ENCODE measurements around the gene GLB1L3. TPM values are rescaled to one million over a fixed set of nuclear protein-coding genes. Genes with fewer than 3 reads are reported as not detected.

GLB1L3 gene
- total RNA-seq, 4 donors from 2014 or later = not detected

DNA sequence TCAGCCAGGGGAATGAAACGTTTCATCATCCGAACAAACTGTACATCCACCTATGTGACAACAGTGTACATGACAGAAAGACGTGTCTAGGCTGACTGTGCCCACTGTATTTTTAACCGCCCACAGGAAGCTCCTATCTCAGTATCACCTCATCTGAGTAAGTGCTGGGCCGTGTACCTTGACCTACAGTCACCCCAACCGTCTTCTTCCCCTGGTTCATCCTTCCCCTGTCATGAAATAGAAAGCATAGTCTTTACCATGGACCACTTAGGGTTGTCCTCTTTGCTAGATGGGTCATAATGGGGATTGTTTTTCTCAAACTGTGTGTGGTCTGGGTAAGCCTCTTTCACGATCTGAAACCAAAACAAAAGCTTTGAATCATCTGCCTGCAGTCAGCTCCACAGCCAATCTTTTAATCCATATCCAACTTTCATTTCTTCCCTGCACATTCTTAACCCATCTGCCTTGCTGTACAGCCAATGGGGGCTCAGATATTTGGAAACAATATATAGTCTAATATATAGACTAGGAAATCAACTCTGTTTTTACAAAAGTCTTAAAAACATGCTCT is 27.2 kb upstream of the GLB1L3 start:
- intact Hi-C loops (cut with DNase I; ENCODE audit: low total_unique reads) = no loop called here
- H3K36me3 ChIP-seq = peaks cover 0 to 75% of the 10 kb centered on the region in 2 donors

GRCh38 chr11:134250246-134250645 is 25.9 kb upstream of the GLB1L3 start:
- H3K4me3 ChIP-seq = no peak overlapping the region
- H3K27me3 ChIP-seq = no peaks in the 10 kb centered on the region
- no peak for ATAC-seq
- in situ Hi-C loops (cut with MboI; ENCODE audit: low sequenced_read_pairs in 4 of 4) (no loop called here), intact Hi-C loops (cut with DNase I; ENCODE audit: low total_unique reads) (loop anchor here (5.0 kb wide), 1 partner anchor 203 kb away; no protein-coding TSS in a partner anchor)
- no peak for TF ChIP-seq POLR2A (IDR thresholded peaks at IDR 0.05)
- TF ChIP-seq, protein P1, sequence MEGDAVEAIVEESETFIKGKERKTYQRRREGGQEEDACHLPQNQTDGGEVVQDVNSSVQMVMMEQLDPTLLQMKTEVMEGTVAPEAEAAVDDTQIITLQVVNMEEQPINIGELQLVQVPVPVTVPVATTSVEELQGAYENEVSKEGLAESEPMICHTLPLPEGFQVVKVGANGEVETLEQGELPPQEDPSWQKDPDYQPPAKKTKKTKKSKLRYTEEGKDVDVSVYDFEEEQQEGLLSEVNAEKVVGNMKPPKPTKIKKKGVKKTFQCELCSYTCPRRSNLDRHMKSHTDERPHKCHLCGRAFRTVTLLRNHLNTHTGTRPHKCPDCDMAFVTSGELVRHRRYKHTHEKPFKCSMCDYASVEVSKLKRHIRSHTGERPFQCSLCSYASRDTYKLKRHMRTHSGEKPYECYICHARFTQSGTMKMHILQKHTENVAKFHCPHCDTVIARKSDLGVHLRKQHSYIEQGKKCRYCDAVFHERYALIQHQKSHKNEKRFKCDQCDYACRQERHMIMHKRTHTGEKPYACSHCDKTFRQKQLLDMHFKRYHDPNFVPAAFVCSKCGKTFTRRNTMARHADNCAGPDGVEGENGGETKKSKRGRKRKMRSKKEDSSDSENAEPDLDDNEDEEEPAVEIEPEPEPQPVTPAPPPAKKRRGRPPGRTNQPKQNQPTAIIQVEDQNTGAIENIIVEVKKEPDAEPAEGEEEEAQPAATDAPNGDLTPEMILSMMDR (IDR thresholded peaks at IDR 0.05 in 4 of 5, conservative IDR thresholded peaks at IDR 0.05 in 1 of 5) = no peak
- peaks cover 20 to 24% of the 10 kb centered on the region in 2 donors for H3K4me1 ChIP-seq
- peaks cover 0 to 62% of the 10 kb centered on the region in 2 donors for H3K36me3 ChIP-seq
- no peaks in the 10 kb centered on the region for H3K9me3 ChIP-seq
- DNase-seq = no peak
- H3K27ac ChIP-seq = no peak overlapping the region

More for the DNA sequence above, 27.2 kb upstream of the GLB1L3 start:
- Histone ChIP-seq H3K4me3 (no peak overlapping the region), H3K4me1 (peaks cover 9 to 11% of the 10 kb centered on the region in 2 donors), H3K27ac (no peak overlapping the region), H3K9me3 (no peaks in the 10 kb centered on the region), H3K27me3 (no peaks in the 10 kb centered on the region)
- in situ Hi-C loops (cut with MboI; ENCODE audit: low sequenced_read_pairs in 4 of 4) = no loop called here
- TF ChIP-seq POLR2A (IDR thresholded peaks at IDR 0.05) = no peak
- TF ChIP-seq, protein P1 (IDR thresholded peaks at IDR 0.05 in 4 of 5, conservative IDR thresholded peaks at IDR 0.05 in 1 of 5) = no peak
- no peak for ATAC-seq
- no peak for DNase-seq

DNA sequence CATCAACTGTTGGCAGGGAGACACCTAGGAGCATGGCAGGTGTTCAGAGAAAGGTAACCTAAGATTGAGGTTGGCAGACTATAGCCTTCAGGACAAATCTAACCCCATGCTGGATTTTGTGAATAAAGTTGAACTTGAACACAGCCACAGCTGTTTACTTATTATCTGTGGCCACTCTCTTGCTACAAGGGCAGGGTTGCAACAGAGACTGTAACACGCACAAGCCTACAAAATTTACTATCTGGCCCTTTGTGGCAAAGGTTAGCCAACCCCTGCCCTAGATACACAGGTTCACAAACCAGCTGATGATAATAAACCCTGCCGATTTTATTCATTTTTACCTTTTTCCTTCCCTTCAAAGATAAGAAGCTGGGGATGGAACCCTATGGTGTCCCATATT is 25.5 kb upstream of the GLB1L3 start:
- DNase-seq (no peak), ATAC-seq (no peak)
- peaks cover 0 to 58% of the 10 kb centered on the region in 2 donors for H3K36me3 ChIP-seq
- intact Hi-C loops (cut with DNase I; ENCODE audit: low total_unique reads) = loop anchor here (5.0 kb wide), 1 partner anchor 203 kb away; no protein-coding TSS in a partner anchor
- in situ Hi-C loops (cut with MboI; ENCODE audit: low sequenced_read_pairs in 4 of 4) = no loop called here
- H3K9me3 ChIP-seq = no peaks in the 10 kb centered on the region
- no peaks in the 10 kb centered on the region for H3K27me3 ChIP-seq
- no peak overlapping the region for H3K27ac ChIP-seq
- H3K4me3 ChIP-seq = no peak overlapping the region
- TF ChIP-seq, protein P1 (IDR thresholded peaks at IDR 0.05 in 4 of 5, conservative IDR thresholded peaks at IDR 0.05 in 1 of 5) = no peak
- TF ChIP-seq POLR2A (IDR thresholded peaks at IDR 0.05) = no peak
- H3K4me1 ChIP-seq = peaks cover 24 to 26% of the 10 kb centered on the region in 2 donors

- H3K27ac ChIP-seq = peak overlapping the region; percentile 70 to 87 (median 82)
- no peaks in the 10 kb centered on the region for H3K9me3 ChIP-seq
- H3K4me1 ChIP-seq = peaks cover 24 to 30% of the 10 kb centered on the region in 2 donors
- ATAC-seq (peak; percentile 55 to 67), DNase-seq (peak in 1 of 2 donors; percentile 18)
- intact Hi-C loops (cut with DNase I; ENCODE audit: low total_unique reads) (loop anchor here (1.0 to 5.0 kb wide), 3 partner anchors 28 to 205 kb away; partner anchors contain the start of genes GLB1L2 and VPS26B), in situ Hi-C loops (cut with MboI; ENCODE audit: low sequenced_read_pairs in 4 of 4) (no loop called here)
- no peaks in the 10 kb centered on the region for H3K27me3 ChIP-seq
- no peak for TF ChIP-seq POLR2A (IDR thresholded peaks at IDR 0.05)
- TF ChIP-seq, protein P1 (IDR thresholded peaks at IDR 0.05 in 4 of 5, conservative IDR thresholded peaks at IDR 0.05 in 1 of 5) = no peak
- peak overlapping the region; percentile 95 to 100 (median 96) for H3K4me3 ChIP-seq
- peaks cover 0 to 51% of the 10 kb centered on the region in 2 donors for H3K36me3 ChIP-seq
Measured at GRCh38 chr11:134252346-134253187, 23.6 kb upstream of the GLB1L3 start.

All from gastrocnemius medialis (tissue), 4 donors.